Lower leg skin (tissue), 4 donors: ENCODE data around the gene SLC25A13. TPM values are rescaled to one million over a fixed set of nuclear protein-coding genes. Genes with fewer than 3 reads are reported as not detected.

Experiments used
- DNase-seq, 2 donors: peaks; one replicate each; pipeline ENCODE4 v3.0.0-alpha.2; 2019; ENCODE audit warnings: low spot score in 2 of 2
- H3K4me3 ChIP-seq: fragments of 200-600 bp; sonication (generic); 2 replicates; pipeline ENCODE4 v1.5.1; 2017; ENCODE audit warnings: mild to moderate bottlenecking, low read depth; ENCODE audit not compliant: poor library complexity, severe bottlenecking
- CTCF ChIP-seq, 3 donors: fragments of 450-650 bp; IDR thresholded peaks; one replicate each; pipeline ENCODE4 v1.5.1; 2016; ENCODE audit warnings: antibody characterized with exemption in 3 of 3, mild to moderate bottlenecking in 3 of 3, moderate library complexity in 2 of 3
- POLR2A ChIP-seq, 2 donors: fragments of 450-650 bp; IDR thresholded peaks; one replicate each; pipeline ENCODE4 v1.6.1; 2016 to 2017; ENCODE audit warnings: antibody characterized with exemption in 2 of 2, mild to moderate bottlenecking in 1 of 2, moderate library complexity in 1 of 2
- WGBS, 2 donors: methylation state at CpG; one replicate each; pipeline ENCODE4 v1.1.5; 2018; 5-methylcytosine and 5-hydroxymethylcytosine counted together
- intact Hi-C: fragments of 100-400 bp; cut with DNase I; formaldehyde crosslinking; loops from one replicate; pipeline ENCODE4 v1.15.0; 2023; ENCODE audit warnings: low total_unique reads
- total RNA-seq, 4 donors: library from RNA; depleted of rRNA; stranded (reverse); fragments of >200 nt; gene quantifications; one replicate each; pipeline ENCODE4 v1.1.0, GENCODE V29; 2016

The SLC25A13 gene
- total RNA-seq, 4 donors from 2014 or later: 28.5 to 39.8 (median 33.0) TPM

GRCh38 chr7:96312502-96312901 lies 9.4 kb downstream of the SLC25A13 start:
- H3K4me3 ChIP-seq: no peak overlapping the region
- TF ChIP-seq CTCF (IDR thresholded peaks at IDR 0.05) (no peak), POLR2A (IDR thresholded peaks at IDR 0.05) (no peak)
- intact Hi-C loops: no loop called here
- WGBS, 2 donors: 91% methylated on average over 4 of the region's 4 CpGs
- DNase-seq: no peak

- DNase-seq: no peak
- no peak overlapping the region for H3K4me3 ChIP-seq
- WGBS, 2 donors: 41 to 48% methylated on average over 2 of the region's 2 CpGs
- intact Hi-C loops: no loop called here
- TF ChIP-seq CTCF (IDR thresholded peaks at IDR 0.05): no peak
- TF ChIP-seq POLR2A (IDR thresholded peaks at IDR 0.05): no peak
Observed at GRCh38 chr7:96311967-96312366, 9.9 kb downstream of the SLC25A13 start.

- no peak overlapping the region for H3K4me3 ChIP-seq
- intact Hi-C loops: no loop called here
- DNase-seq: no peak
- 28 to 40% methylated on average over 3 of the region's 3 CpGs for whole genome bisulfite sequencing, 2 donors
- TF ChIP-seq CTCF (IDR thresholded peaks at IDR 0.05) (no peak), POLR2A (IDR thresholded peaks at IDR 0.05) (no peak)
Observed at GRCh38 chr7:96310110-96310509, 11.8 kb downstream of the SLC25A13 start.

- DNase-seq: no peak
- no peak for TF ChIP-seq POLR2A (IDR thresholded peaks at IDR 0.05)
- TF ChIP-seq CTCF (IDR thresholded peaks at IDR 0.05): no peak
- intact Hi-C loops: no loop called here
- no peak overlapping the region for H3K4me3 ChIP-seq
Observed at GRCh38 chr7:96308950-96309263, 13.0 kb downstream of the SLC25A13 start.

GRCh38 chr7:96308253-96308949 lies 13.5 kb downstream of the SLC25A13 start:
- no peak for TF ChIP-seq POLR2A (IDR thresholded peaks at IDR 0.05)
- no peak for TF ChIP-seq CTCF (IDR thresholded peaks at IDR 0.05)
- intact Hi-C loops: no loop called here
- no peak for DNase-seq
- WGBS, 2 donors: 93 to 94% methylated on average over 4 of the region's 4 CpGs
- H3K4me3 ChIP-seq: no peak overlapping the region
